IMR-90 (cell line): ENCODE data around the gene CDK14. TPM values are rescaled to one million over a fixed set of nuclear protein-coding genes. Genes with fewer than 3 reads are reported as not detected.

Source experiments
- ATAC-seq: fragments of 200-7000 bp; cut with Tn5 transposase; 2 replicates; pipeline ENCODE4 v1.9.1; 2020; ENCODE audit warnings: low read depth, mild to moderate bottlenecking, moderate library complexity
- BruUV-seq: library from RNA; stranded (reverse); fragments of 400-500 nt; replicated peaks from 2 replicates; lab custom pipeline; 2021; lab: Mats Ljungman, UMichigan
- CTCF ChIA-PET: fragments of 300-600 bp; formaldehyde crosslinking; extraction: SDS; loops from one replicate; lab custom pipeline; 2021; ENCODE audit warnings: antibody characterized with exemption; lab: Yijun Ruan, JAX
- POLR2A ChIA-PET: fragments of 300-600 bp; sonication (Branson Sonifier 250); formaldehyde crosslinking; loops from one replicate; lab custom pipeline; 2022; ENCODE audit warnings: antibody characterized with exemption; ENCODE audit not compliant: unreplicated experiment; lab: Charles Lee
- DNase-seq: peaks from one replicate; pipeline ENCODE4 v3.0.0; 2013
- H2AFZ ChIP-seq: replicated peaks from 2 replicates; pipeline ENCODE3; 2013; ENCODE audit warnings: low read length, mild to moderate bottlenecking; ENCODE audit not compliant: poor library complexity
- H2AK5ac ChIP-seq: 2 replicates; pipeline ENCODE4 v1.6.1; 2013; ENCODE audit warnings: low read depth, low read length, inconsistent platforms
- H2AK9ac ChIP-seq: replicated peaks from 2 replicates; pipeline ENCODE3; 2013; ENCODE audit warnings: mild to moderate bottlenecking, low read depth, low read length, moderate library complexity; ENCODE audit not compliant: poor library complexity
- H2BK120ac ChIP-seq: 2 replicates; pipeline ENCODE4 v1.6.1; 2013; ENCODE audit warnings: low read depth, low read length, inconsistent platforms
- H2BK15ac ChIP-seq: 3 replicates; pipeline ENCODE4 v1.6.1; 2013; ENCODE audit warnings: low read depth, low read length, inconsistent platforms
- H2BK20ac ChIP-seq: 2 replicates; pipeline ENCODE4 v1.6.1; 2013; ENCODE audit warnings: low read depth, mild to moderate bottlenecking, inconsistent platforms, low read length, moderate library complexity
- H2BK5ac ChIP-seq: 2 replicates; pipeline ENCODE4 v1.6.1; 2013; ENCODE audit warnings: mild to moderate bottlenecking, low read depth, low read length, inconsistent platforms; ENCODE audit not compliant: poor library complexity, severe bottlenecking
- H3K14ac ChIP-seq: replicated peaks from 2 replicates; pipeline ENCODE4 v1.6.1; 2013; ENCODE audit warnings: low read depth, low read length, inconsistent platforms
- H3K18ac ChIP-seq: 2 replicates; pipeline ENCODE4 v1.6.1; 2013; ENCODE audit warnings: low read depth, low read length, control low read depth
- H3K23ac ChIP-seq: 2 replicates; pipeline ENCODE4 v1.6.1; 2013; ENCODE audit warnings: low read depth, low read length, inconsistent platforms
- H3K27ac ChIP-seq: 2 replicates; pipeline ENCODE4 v1.5.1; 2013; ENCODE audit warnings: mild to moderate bottlenecking, control low read depth, low read length; ENCODE audit not compliant: insufficient read depth
- H3K27me3 ChIP-seq: 2 replicates; pipeline ENCODE4 v1.6.1; 2013; ENCODE audit warnings: low read length; ENCODE audit not compliant: control insufficient read depth, insufficient read depth
- H3K36me3 ChIP-seq: 2 replicates; pipeline ENCODE4 v1.6.1; 2013; ENCODE audit warnings: low read length, mixed read lengths; ENCODE audit not compliant: control insufficient read depth, insufficient read depth
- H3K4ac ChIP-seq: 2 replicates; pipeline ENCODE4 v1.6.1; 2013; ENCODE audit warnings: low read depth, low read length, inconsistent platforms
- H3K4me1 ChIP-seq: 2 replicates; pipeline ENCODE4 v1.6.1; 2013; ENCODE audit warnings: low read length, mixed read lengths; ENCODE audit not compliant: control insufficient read depth, insufficient read depth
- H3K4me2 ChIP-seq: 2 replicates; pipeline ENCODE4 v1.6.1; 2013; ENCODE audit warnings: low read depth, mild to moderate bottlenecking, control low read depth, low read length, moderate library complexity
- H3K4me3 ChIP-seq: 2 replicates; pipeline ENCODE4 v1.5.1; 2013; ENCODE audit warnings: low read depth, mild to moderate bottlenecking, control low read depth, low read length, moderate library complexity; ENCODE audit not compliant: insufficient read depth
- H3K56ac ChIP-seq: 2 replicates; pipeline ENCODE4 v1.6.1; 2013; ENCODE audit warnings: low read length, inconsistent platforms; ENCODE audit not compliant: insufficient read depth; ENCODE audit errors: extremely low read depth
- H3K79me1 ChIP-seq, 2 experiments: 2 replicates each; pipeline ENCODE4 v1.6.1; 2013; ENCODE audit warnings: low read length in 2 of 2, inconsistent platforms in 1 of 2, low read depth in 1 of 2
- H3K9ac ChIP-seq: 2 replicates; pipeline ENCODE4 v1.6.1; 2013; ENCODE audit warnings: low read depth, low read length, control low read depth
- H3K9me1 ChIP-seq: 2 replicates; pipeline ENCODE4 v1.6.1; 2013; ENCODE audit warnings: low read length, inconsistent platforms; ENCODE audit not compliant: insufficient read depth
- H3K9me3 ChIP-seq: 2 replicates; pipeline ENCODE4 v1.6.1; 2013; ENCODE audit warnings: low read length; ENCODE audit not compliant: control insufficient read depth, insufficient read depth
- H4K20me1 ChIP-seq: 2 replicates; pipeline ENCODE4 v1.6.1; 2013; ENCODE audit warnings: low read length, inconsistent platforms; ENCODE audit not compliant: insufficient read depth
- H4K5ac ChIP-seq: 2 replicates; pipeline ENCODE4 v1.6.1; 2013; ENCODE audit warnings: mild to moderate bottlenecking, low read depth, low read length, control low read depth
- H4K8ac ChIP-seq, 2 experiments: 2 replicates each; pipeline ENCODE4 v1.6.1; 2013; ENCODE audit warnings: low read depth in 2 of 2, low read length in 2 of 2, control low read depth in 1 of 2, inconsistent platforms in 1 of 2
- H4K91ac ChIP-seq: 2 replicates; pipeline ENCODE4 v1.6.1; 2013; ENCODE audit warnings: low read depth, low read length, inconsistent platforms; ENCODE audit not compliant: insufficient read depth
- BHLHE40 ChIP-seq: fragments of 150-350 bp; IDR thresholded peaks from 2 replicates; pipeline ENCODE4 v1.6.1; 2016; ENCODE audit warnings: mild to moderate bottlenecking, low read depth, low read length
- CEBPB ChIP-seq: IDR thresholded peaks from 2 replicates; pipeline ENCODE4 v1.6.1; 2012; ENCODE audit warnings: low read depth, low read length, improper control_type of control experiment
- CHD1 ChIP-seq: IDR thresholded peaks from 2 replicates; pipeline ENCODE4 v1.6.1; 2012; ENCODE audit warnings: low read depth, low read length, improper control_type of control experiment
- FOS ChIP-seq: fragments of 150-350 bp; IDR thresholded peaks from 2 replicates; pipeline ENCODE4 v1.6.1; 2016; ENCODE audit warnings: low read depth, low read length
- MAFK ChIP-seq: IDR thresholded peaks from 2 replicates; pipeline ENCODE4 v1.6.1; 2012; ENCODE audit warnings: low read depth, low read length, improper control_type of control experiment
- MAZ ChIP-seq: IDR thresholded peaks from 2 replicates; pipeline ENCODE4 v1.6.1; 2012; ENCODE audit warnings: low read depth, mild to moderate bottlenecking, low read length, improper control_type of control experiment, moderate library complexity, borderline replicate concordance
- NFE2L2 ChIP-seq: fragments of 150-350 bp; IDR thresholded peaks from 2 replicates; pipeline ENCODE4 v1.6.1; 2016; ENCODE audit warnings: low read depth, mild to moderate bottlenecking, low read length
- POLR2A ChIP-seq: IDR thresholded peaks from 2 replicates; pipeline ENCODE4 v1.6.1; 2012; ENCODE audit warnings: mild to moderate bottlenecking, low read depth, low read length
- RAD21 ChIP-seq: IDR thresholded peaks from 2 replicates; pipeline ENCODE4 v1.6.1; 2012; ENCODE audit warnings: low read length, improper control_type of control experiment
- RCOR1 ChIP-seq: IDR thresholded peaks from 2 replicates; pipeline ENCODE4 v1.6.1; 2012; ENCODE audit warnings: mild to moderate bottlenecking, low read length, improper control_type of control experiment; ENCODE audit not compliant: insufficient replicate concordance
- RFX5 ChIP-seq: IDR thresholded peaks from 2 replicates; pipeline ENCODE4 v1.8.0; 2012; ENCODE audit warnings: low read depth, mild to moderate bottlenecking, low read length, moderate library complexity
- SMC3 ChIP-seq: fragments of 150-350 bp; IDR thresholded peaks from 2 replicates; pipeline ENCODE4 v1.6.1; 2016; ENCODE audit warnings: low read depth, mild to moderate bottlenecking, antibody characterized with exemption, low read length, moderate library complexity
- WGBS, 2 experiments: methylation state at CpG; one replicate each; pipeline versions ENCODE4 v1.1.5 to v1.1.7; 2013; ENCODE audit warnings: missing lambda C conversion rate in 2 of 2; ENCODE audit not compliant: insufficient read length in 1 of 2; ENCODE audit errors: extremely low coverage in 2 of 2; 5-methylcytosine and 5-hydroxymethylcytosine counted together
- dilution Hi-C: fragments of 300-500 bp; cut with HindIII; formaldehyde crosslinking; loops from one replicate; pipeline ENCODE4 v1.14.3; 2018; ENCODE audit warnings: low sequenced_read_pairs; ENCODE audit not compliant: unreplicated experiment
- in situ Hi-C: fragments of 300-500 bp; cut with MboI; formaldehyde crosslinking; loops from 3 replicates; pipeline ENCODE4 v1.14.3; 2019; ENCODE audit warnings: low sequenced_read_pairs, inconsistent platforms, mixed read lengths
- intact Hi-C: fragments of 100-400 bp; cut with micrococcal nuclease; formaldehyde crosslinking; loops from 2 replicates; pipeline ENCODE4 v1.10.0; 2022
- polyA plus RNA-seq, 3 experiments: library from polyadenylated mRNA; depleted of rRNA; stranded (reverse); fragments of >200 nt; gene quantifications; 2 replicates each; pipeline ENCODE4 v1.2.3, GENCODE V29; 2012; ENCODE audit warnings: low replicate concordance in 1 of 3
- total RNA-seq: library from RNA; depleted of rRNA; stranded (reverse); fragments of >200 nt; gene quantifications from 2 replicates; pipeline ENCODE4 v1.2.3, GENCODE V29; 2012
- TF ChIP-seq, protein P1 (sequence below): conservative IDR thresholded peaks from 2 replicates; pipeline ENCODE4 v1.5.1; 2012; ENCODE audit warnings: mild to moderate bottlenecking, low read depth, low read length, improper control_type of control experiment
- TF ChIP-seq, protein P2 (sequence below): fragments of 150-350 bp; IDR thresholded peaks from 2 replicates; pipeline ENCODE4 v1.6.1; 2017; ENCODE audit warnings: mild to moderate bottlenecking, antibody characterized with exemption, low read length, low read depth
- TF ChIP-seq, protein P3 (sequence below): fragments of 150-350 bp; IDR thresholded peaks from 2 replicates; pipeline ENCODE4 v1.6.1; 2016; ENCODE audit warnings: low read depth, mild to moderate bottlenecking, low read length, moderate library complexity, borderline replicate concordance

Gene CDK14
- total and polyA plus RNA-seq, 2 of the 4 experiments (the other 2 are of a cell fraction), result 10.1 to 29.6 TPM

DNA sequence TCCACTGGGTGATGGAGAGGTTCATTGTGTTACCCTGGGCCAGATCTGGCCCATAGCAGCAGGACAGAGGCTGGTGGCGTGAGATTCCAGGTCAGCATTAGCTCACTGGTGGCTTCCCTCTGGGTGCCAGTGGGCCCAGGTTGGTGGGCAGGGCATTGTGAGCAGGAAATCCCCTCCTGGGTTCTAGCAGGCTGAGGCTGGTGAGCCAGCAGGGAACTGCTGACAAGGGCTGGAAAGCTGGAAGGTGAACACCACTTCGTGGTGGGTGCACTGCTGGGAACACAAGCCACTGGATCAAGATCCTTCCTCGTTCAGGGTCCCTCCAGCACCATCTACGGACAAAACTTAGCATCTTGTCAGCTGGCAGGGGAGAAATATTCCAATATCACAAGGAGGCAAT is 408.9 kb downstream of the CDK14 start:
- Histone ChIP-seq H3K9ac (no peak overlapping the region), H3K56ac (no peak overlapping the region), H2BK120ac (no peak overlapping the region), H2BK15ac (no peak overlapping the region), H4K20me1 (no peaks in the 10 kb centered on the region), H3K14ac (no peak overlapping the region), H3K9me3 (no peaks in the 10 kb centered on the region), H3K4me3 (no peak overlapping the region), H3K27me3 (no peaks in the 10 kb centered on the region), H2AK5ac (no peak overlapping the region), H2AK9ac (no peak overlapping the region), H3K9me1 (no peaks in the 10 kb centered on the region), H3K36me3 (no peaks in the 10 kb centered on the region), H4K8ac (no peak overlapping the region), H3K4ac (no peak overlapping the region), H3K27ac (no peak overlapping the region), H2AFZ (no peak overlapping the region), H3K18ac (no peak overlapping the region), H3K4me1 (peaks cover 5% of the 10 kb centered on the region), H3K4me2 (no peak overlapping the region), H3K79me1 (no peaks in the 10 kb centered on the region), H3K23ac (no peak overlapping the region), H4K91ac (no peak overlapping the region), H2BK20ac (no peak overlapping the region), H4K5ac (no peak overlapping the region), H2BK5ac (no peak overlapping the region)
- ChIA-PET CTCF (no interaction called here), POLR2A (no interaction called here)
- dilution Hi-C loops (no loop called here), in situ Hi-C loops (loop anchor here (25.0 kb wide), 1 partner anchor 443 kb away; no protein-coding TSS in a partner anchor), intact Hi-C loops (no loop called here)
- DNase-seq, result no peak
- ATAC-seq, result no peak
- WGBS, 2 experiments, result 100% methylated on average over 1 of the region's 4 CpGs; no CpG with 5 or more reads in 1 of the 2 experiments
- BruUV-seq, result no TSS peak
- TF ChIP-seq BHLHE40 (no peak), POLR2A (no peak), RFX5 (no peak), CHD1 (no peak), NFE2L2 (no peak), FOS (no peak), MAZ (no peak), CEBPB (no peak), RAD21 (no peak), SMC3 (no peak), MAFK (no peak), RCOR1 (no peak)
- TF ChIP-seq, protein P1, sequence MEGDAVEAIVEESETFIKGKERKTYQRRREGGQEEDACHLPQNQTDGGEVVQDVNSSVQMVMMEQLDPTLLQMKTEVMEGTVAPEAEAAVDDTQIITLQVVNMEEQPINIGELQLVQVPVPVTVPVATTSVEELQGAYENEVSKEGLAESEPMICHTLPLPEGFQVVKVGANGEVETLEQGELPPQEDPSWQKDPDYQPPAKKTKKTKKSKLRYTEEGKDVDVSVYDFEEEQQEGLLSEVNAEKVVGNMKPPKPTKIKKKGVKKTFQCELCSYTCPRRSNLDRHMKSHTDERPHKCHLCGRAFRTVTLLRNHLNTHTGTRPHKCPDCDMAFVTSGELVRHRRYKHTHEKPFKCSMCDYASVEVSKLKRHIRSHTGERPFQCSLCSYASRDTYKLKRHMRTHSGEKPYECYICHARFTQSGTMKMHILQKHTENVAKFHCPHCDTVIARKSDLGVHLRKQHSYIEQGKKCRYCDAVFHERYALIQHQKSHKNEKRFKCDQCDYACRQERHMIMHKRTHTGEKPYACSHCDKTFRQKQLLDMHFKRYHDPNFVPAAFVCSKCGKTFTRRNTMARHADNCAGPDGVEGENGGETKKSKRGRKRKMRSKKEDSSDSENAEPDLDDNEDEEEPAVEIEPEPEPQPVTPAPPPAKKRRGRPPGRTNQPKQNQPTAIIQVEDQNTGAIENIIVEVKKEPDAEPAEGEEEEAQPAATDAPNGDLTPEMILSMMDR, result no peak
- TF ChIP-seq, protein P2, sequence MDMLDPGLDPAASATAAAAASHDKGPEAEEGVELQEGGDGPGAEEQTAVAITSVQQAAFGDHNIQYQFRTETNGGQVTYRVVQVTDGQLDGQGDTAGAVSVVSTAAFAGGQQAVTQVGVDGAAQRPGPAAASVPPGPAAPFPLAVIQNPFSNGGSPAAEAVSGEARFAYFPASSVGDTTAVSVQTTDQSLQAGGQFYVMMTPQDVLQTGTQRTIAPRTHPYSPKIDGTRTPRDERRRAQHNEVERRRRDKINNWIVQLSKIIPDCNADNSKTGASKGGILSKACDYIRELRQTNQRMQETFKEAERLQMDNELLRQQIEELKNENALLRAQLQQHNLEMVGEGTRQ, result no peak
- TF ChIP-seq, protein P3, sequence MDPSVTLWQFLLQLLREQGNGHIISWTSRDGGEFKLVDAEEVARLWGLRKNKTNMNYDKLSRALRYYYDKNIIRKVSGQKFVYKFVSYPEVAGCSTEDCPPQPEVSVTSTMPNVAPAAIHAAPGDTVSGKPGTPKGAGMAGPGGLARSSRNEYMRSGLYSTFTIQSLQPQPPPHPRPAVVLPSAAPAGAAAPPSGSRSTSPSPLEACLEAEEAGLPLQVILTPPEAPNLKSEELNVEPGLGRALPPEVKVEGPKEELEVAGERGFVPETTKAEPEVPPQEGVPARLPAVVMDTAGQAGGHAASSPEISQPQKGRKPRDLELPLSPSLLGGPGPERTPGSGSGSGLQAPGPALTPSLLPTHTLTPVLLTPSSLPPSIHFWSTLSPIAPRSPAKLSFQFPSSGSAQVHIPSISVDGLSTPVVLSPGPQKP, result no peak
